ENCODE results near the gene SLC44A3.

GRCh38 chr1:94874423-94874822 is 54.3 kb downstream of the SLC44A3 start:
- TF ChIP-seq REST (IDR thresholded peaks at IDR 0.05; ENCODE audit: borderline replicate concordance) (no peak), REST (CRISPR knock-in tag; IDR thresholded peaks at IDR 0.05; ENCODE audit: low read depth) (no peak), KDM5B (IDR thresholded peaks at IDR 0.05; ENCODE audit: insufficient replicate concordance, low read depth, low read length) (no peak), CHD1 (IDR thresholded peaks at IDR 0.05; ENCODE audit: low read length) (no peak), HDGF (IDR thresholded peaks at IDR 0.05) (no peak), E2F8 (IDR thresholded peaks at IDR 0.05; ENCODE audit: low read depth, partially characterized antibody) (no peak), ATF2 (CRISPR knock-in tag; IDR thresholded peaks at IDR 0.05) (no peak), CTCF (IDR thresholded peaks at IDR 0.05 in 2 of 3, conservative IDR thresholded peaks at IDR 0.05 in 1 of 3; ENCODE audit: insufficient read depth in 2 of 3, low read depth in 1 of 3, low read length in 3 of 3) (no peak), HDAC2 (IDR thresholded peaks at IDR 0.05) (no peak)

Measured in K562 (cell line).